Central memory CD4-positive, alpha-beta T cell (primary cell): ENCODE data around the gene GFPT1.

Experiments
- DNase-seq: peaks from one replicate; pipeline ENCODE4 v3.0.0; 2022

The GFPT1 gene

DNA sequence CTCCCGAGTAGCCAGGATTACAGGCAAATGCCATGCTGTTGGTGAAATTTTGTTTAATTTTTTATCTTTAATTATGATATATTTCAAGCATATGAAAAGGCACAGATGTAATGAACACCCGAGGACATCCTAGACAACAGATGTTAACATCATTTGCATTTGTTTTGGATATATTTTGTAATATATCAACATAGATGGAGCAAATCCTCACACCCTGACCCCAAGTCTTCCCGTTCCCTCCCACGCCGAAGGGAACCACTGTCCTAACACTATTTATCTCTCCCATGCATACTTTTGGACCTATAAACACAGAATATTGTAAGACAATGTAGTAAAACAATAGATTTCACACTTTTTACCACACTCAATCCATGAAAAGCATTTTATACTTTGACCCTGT is 99.5 kb downstream of the GFPT1 start:
- DNase-seq, result no peak

GRCh38 chr2:69285379-69285894 is 101.6 kb downstream of the GFPT1 start:
- no peak for DNase-seq

DNA sequence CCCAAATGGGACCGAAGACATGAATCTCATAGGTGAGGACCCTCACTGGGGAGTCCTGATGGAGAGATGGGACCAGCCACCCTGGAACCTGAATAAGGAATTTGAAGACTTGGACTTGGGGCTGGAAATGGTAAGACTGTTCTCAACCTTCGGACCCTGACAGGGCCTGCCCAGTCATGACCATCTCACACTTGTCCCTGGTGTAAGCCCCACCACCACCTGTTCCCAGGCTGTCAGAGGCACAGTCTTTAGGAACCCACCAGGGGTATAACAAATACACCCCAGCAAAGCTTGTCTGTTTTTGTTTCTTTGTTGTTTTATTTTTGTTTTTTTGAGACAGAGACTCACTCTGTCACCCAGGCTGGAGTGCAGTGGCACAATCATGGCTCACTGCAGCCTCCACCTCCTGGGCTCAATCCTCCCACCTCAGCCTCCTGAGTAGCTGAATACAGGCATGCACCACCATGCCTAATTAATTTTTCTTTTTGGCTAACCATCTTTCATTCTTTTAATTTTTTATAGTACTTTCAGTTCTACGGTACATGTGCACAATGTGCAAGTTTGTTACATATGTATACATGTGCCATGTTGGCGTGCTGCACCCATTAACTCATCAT is 106.1 kb downstream of the GFPT1 start:
- no peak for DNase-seq

GRCh38 chr2:69279931-69280681 is 106.9 kb downstream of the GFPT1 start:
- DNase-seq, result no peak

DNA sequence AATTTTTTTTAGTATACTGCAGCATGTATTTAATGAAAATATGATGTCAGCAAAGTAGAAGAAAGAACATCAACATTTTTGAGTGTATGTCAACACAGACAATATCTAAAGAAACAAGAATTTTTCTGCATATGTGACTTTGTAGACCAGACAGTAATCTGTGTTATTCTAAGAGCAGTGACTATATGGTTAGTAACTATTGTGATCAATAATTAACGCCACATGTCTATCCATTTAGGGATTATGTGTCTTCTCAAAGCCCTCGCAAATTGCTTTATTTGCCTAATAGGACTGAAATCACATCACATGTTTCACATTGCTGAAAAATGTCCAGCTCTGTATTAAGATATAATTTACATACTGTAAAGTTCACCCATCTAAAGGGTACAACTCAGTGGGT is 107.8 kb downstream of the GFPT1 start:
- DNase-seq, result no peak

DNA sequence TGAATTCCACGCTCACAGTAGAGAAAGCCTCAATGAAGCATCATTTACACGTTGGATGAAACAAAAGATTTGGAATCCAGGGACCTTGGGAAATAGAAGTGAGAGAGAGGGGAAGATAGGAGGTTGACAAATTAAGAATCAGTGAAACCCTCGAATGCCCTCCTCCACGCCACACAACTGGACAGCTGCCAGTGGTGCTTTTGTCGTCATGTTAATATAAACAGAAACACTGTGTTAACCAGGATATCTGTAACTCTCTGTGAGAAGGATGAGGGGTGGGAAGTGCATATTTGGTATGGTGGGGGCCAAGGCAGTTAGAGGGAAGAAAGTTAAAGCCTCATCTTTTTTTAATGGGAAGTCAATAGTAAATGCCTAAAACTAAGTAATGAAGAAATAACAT is 108.7 kb downstream of the GFPT1 start:
- no peak for DNase-seq

GRCh38 chr2:69275490-69275889 is 111.5 kb downstream of the GFPT1 start:
- DNase-seq, result no peak

DNA sequence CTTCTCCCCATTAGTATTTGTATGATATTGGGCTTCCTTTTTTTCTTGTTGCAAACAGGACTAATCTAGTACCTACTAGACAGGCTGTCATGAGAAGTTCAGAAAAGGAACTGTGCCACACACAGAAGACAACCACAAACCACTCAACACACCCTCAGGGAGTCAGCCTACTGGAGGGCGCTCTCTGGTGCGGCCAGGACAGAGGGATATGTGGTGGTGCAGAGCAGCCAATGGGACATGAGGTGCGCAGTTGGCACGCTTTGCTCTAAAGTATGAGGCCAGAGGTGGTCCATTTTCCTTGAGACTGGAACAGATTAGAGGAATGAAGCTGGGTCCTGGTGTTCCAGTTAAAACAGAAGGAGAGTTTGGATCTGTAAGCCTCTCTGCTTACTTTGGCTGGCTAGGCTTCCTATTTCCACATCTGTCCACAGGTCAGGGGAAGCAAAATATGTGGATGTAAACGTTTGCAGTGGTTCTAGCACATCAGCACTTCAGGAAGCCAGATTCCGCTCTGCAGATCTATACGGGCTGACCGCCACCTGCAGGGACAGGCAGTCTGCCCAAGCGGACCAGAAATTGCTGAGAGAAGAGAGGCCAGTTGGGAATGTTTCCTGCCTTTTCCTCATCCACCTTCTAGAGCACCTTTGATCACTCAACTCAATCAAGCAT is 114.1 kb downstream of the GFPT1 start:
- no peak for DNase-seq

GRCh38 chr2:69271831-69272257 is 115.2 kb downstream of the GFPT1 start:
- no peak for DNase-seq
